GM21447 (cell line): ENCODE results near the gene CCL8.
"Not testable (repeated sequence)": the region's sequence is repeated elsewhere in the genome, so short reads cannot be mapped to it uniquely, and the experiment has no call there.

Experiments
- ATAC-seq: cut with Tn5 transposase; IDR thresholded peaks from one replicate; pipeline ENCODE4 v1.9.1; 2021; ENCODE audit not compliant: unreplicated experiment

Gene CCL8

DNA sequence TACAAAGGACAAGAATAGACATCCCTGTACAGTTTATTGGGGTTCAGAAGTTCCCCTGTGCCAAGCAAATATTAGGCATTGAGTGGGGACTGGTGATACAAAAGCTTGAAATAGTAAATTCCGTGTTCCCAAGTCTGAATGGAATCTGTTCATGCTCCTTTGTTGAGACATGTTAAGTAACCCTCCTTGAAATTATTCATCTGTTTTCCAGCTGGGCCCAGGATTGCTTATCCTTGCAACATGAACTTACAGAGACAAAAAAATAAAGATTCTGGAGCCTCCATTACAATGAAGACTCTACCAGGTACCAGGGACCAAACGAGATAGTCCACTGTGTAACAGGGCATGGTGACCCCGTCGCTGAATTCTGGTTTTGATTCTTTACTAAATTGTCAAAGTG lies 6.1 kb upstream of the CCL8 start:
- no peak for ATAC-seq

- no peak for ATAC-seq
Observed at GRCh38 chr17:34314279-34314678, 5.0 kb upstream of the CCL8 start.

DNA sequence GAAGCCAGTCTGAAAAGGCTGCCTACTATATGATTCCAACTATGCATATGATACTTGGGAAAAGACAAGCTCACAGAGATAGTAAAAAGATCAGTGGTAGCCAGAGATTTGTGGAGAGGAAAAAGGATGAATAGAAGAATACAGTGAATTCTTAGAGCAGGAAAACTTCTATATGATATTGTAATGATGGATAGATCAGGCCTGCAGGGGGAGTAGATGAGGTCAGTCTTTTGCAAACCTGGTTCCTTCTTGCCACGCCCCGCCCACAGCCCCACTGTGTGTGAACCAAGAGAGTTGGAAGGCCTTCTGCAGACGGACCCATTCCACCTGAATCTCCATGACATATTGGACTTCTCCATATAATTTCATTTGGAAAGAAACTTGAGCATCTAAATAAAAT lies 761 bp upstream of the CCL8 start:
- no peak for ATAC-seq

- no peak for ATAC-seq
Observed at GRCh38 chr17:34321964-34322363, 2.7 kb downstream of the CCL8 start.

DNA sequence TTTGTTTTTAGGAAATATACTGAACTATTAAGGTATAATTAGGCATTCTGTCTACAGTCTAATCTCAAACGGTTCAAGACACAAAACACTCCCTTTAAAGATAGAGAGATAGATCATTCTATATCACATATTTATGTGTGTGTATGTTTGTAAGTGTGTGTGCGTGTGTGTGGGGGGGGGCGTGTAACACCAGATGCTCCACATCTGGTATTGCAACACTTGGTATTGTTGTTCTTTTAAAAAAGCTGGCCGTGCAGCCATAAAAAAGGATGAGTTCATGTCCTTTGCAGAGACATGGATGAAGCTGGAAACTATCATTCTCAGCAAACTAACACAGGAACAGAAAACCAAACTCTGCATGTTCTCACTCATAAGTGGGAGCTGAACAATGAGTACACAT lies 8.3 kb downstream of the CCL8 start:
- not testable (repeated sequence) for ATAC-seq

DNA sequence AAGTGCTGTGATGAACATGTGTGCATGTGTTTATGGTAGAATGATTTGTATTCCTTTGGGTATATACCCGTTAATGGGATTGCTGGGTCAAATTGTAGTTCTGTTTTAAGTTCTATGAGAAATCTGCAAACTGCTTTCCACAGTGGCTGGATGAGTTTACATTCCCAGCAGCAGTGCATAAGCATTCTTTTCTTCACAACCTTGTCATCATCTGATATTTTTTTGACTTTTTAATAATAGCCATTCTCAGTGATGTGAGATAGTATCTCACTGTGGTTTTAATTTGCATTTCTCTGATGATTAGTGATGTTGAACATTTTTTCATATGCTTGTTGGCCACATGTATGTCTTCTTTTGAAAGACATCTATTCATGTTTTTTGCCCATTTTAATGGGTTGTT lies 18.5 kb downstream of the CCL8 start:
- ATAC-seq: no peak

- ATAC-seq: no peak
Observed at GRCh38 chr17:34339138-34339770, 20.0 kb downstream of the CCL8 start.

DNA sequence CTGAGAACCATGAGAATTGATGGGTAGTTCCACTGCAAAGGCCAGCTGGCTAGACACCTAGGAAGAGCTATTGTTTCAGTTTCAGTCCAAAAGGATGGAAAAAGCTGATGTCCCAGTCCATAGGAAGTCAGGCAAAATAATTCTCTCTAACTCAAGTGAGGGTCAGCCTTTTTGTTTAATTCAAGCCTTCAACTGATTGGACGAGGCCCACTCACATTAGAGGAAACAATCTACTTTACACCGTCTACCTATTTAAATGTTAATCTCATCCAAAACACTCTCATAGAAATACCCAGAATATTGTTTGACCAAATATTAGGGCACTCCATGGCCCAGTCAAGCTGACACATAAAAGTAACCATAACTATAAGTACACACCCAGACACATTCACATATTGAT lies 22.7 kb downstream of the CCL8 start:
- ATAC-seq: no peak

- no peak for ATAC-seq
Observed at GRCh38 chr17:34347063-34347462, 27.8 kb downstream of the CCL8 start.

- ATAC-seq: no peak
Observed at GRCh38 chr17:34349751-34350150, 30.5 kb downstream of the CCL8 start.

DNA sequence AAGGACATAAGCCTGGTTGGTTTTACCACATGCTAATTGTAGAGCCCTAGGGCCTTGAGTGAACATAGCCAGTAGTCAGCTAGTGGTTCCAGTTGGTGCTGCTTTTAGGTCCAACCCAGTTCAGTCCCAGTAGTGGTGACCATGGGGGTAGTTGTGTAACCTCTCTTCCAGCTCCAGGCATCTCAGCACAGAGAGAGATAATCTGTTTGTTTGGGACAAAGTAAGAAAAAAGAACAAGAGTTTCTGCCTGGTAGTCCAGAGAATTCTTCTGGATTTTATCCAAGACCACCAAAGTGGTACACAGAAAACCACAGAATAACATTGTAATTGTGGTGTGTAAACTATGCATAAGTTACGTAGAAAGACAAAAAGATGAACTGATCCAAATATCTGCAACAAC lies 31.9 kb downstream of the CCL8 start:
- ATAC-seq: no peak

- ATAC-seq: no peak
Observed at GRCh38 chr17:34352191-34352590, 33.0 kb downstream of the CCL8 start.

GRCh38 chr17:34354637-34355036 lies 35.4 kb downstream of the CCL8 start:
- ATAC-seq: no peak

GRCh38 chr17:34356194-34356593 lies 37.0 kb downstream of the CCL8 start, which contains the start of gene CCL13:
TSS of gene CCL13 (plus strand) at chr17:34356480. CDS start at chr17:34356527, 47 bp downstream.
- ATAC-seq: no peak

- no peak for ATAC-seq
Observed at GRCh38 chr17:34357398-34357797, 38.2 kb downstream of the CCL8 start.

DNA sequence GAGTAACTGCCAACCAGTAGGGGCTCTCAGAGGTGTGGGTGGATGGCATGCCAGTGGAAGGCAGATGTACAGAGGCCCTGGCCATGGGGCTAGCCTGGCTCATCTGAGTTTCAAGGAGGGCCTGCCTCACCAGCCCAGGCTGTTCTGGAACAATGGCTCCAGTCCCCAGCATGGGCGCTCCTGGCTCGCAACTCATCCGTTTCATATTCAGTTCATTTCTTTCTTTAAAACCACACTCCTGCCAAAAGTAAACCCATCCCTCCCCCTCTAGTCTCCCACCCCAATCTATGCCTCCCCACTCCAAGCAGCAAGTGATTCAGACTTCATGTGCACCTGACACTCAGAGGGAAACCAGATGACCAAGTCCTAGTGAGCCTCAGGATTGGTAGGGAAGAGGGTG lies 39.4 kb downstream of the CCL8 start:
- no peak for ATAC-seq

DNA sequence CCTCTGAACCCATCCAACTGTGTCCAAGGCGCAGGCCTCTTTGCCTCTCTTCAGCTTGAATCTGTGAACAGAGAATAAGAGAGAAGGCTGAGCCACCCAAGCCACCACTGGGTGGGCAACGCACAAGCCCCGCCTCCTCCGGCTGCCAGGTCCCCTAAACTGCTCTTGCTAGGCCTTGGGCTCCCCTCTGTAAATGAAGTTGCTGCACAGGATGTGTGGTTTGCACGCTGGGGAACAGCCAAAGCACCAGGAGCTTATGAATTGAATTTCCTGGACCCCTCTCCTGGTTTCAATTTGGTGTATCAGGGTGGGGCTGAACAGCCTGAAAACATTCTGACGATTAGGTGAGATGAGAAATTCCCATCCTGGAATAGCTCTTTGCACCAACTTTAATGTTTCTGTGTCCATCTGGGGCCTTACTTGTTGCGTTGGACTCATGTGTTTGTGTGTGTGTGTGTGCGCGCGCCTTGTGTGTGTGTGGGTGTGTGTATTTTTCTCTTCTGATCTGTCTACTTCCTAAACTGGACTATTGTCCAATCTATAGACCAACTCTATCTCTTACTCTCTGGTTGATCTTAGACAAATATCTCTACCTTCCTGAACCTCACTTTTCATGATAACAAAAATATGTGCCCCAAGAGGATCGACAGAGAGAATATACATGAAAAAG lies 41.5 kb downstream of the CCL8 start:
- no peak for ATAC-seq

GRCh38 chr17:34361478-34362061 lies 42.3 kb downstream of the CCL8 start:
- no peak for ATAC-seq

GRCh38 chr17:34363183-34363661 lies 44.0 kb downstream of the CCL8 start, which contains the start of gene CCL1:
TSS of gene CCL1 (minus strand) at chr17:34363233. CDS start at chr17:34363161, 72 bp downstream.
- no peak for ATAC-seq

- ATAC-seq: no peak
Observed at GRCh38 chr17:34364751-34365150, 45.5 kb downstream of the CCL8 start.

DNA sequence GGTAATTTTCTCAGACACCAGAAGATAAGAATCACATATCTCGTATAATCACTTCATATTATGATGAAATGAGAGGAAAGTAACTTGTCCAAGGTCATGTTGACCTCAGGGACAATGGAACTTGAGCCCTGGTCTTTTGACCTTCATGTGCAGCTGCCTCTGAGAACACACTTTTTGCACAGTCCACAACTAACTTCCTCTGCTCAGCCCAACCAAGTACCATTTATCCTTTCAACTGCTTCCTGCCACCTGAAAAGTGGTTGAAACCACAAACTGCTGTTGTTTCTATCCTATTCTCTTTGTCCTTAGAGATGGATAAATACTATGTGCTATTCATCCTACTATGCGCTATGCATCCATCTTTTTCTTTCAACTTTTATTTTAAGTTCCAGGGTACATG lies 46.1 kb downstream of the CCL8 start:
- ATAC-seq: no peak

DNA sequence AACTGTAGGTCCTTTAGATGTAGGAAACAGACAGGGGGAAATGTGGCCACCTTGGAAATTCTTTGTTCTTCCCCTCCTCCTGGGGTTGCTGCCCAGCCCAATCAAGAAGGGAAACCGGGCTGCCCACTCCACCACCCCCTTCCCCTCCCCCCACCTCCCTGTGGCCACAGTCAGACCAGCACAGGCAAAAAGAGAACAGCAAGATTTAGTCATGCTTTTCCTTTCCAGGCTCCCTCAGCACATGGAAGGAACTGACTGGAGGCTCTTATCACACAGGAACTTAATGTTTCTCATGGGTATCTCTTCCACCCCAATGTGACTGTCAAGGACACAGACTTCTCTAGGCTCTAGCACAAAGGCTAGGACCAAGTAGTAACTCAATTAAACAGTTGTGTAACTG lies 46.8 kb downstream of the CCL8 start:
- no peak for ATAC-seq
